HEK293 (cell line): ENCODE data around the gene SIM2.

Experiments used
- CTCF ChIA-PET: fragments of 350-600 bp; formaldehyde crosslinking; extraction: SDS; loops from one replicate; lab custom pipeline; 2021; ENCODE audit warnings: antibody characterized with exemption; lab: Yijun Ruan, JAX
- POLR2A ChIA-PET: fragments of 300-600 bp; formaldehyde crosslinking; extraction: SDS; loops from one replicate; lab custom pipeline; 2020; ENCODE audit warnings: antibody characterized with exemption, inconsistent platforms; lab: Yijun Ruan, JAX
- H3K27ac ChIP-seq: fragments of 200-500 bp; sonication (Bioruptor generic); 2 replicates; pipeline ENCODE4 v1.5.1; 2014; ENCODE audit warnings: low read depth, low read length, control low read depth, inconsistent platforms; ENCODE audit errors: extremely low read depth
- H3K36me3 ChIP-seq, 2 experiments: fragments of 200-500 bp in 1 of 2; sonication (Bioruptor generic) in 1 of 2; 1 replicate in 1 of 2; 2 replicates in 1 of 2; pipeline ENCODE4 v1.5.1; 2014 to 2017; ENCODE audit warnings: inconsistent platforms in 2 of 2, low read length in 2 of 2; ENCODE audit not compliant: control insufficient read depth in 2 of 2, insufficient read depth in 1 of 2
- H3K4me1 ChIP-seq: fragments of 200-500 bp; sonication (Bioruptor generic); 2 replicates; pipeline ENCODE4 v1.5.1; 2014; ENCODE audit warnings: mild to moderate bottlenecking, low read length, inconsistent platforms; ENCODE audit not compliant: control insufficient read depth, insufficient read depth
- H3K4me3 ChIP-seq: 2 replicates; pipeline ENCODE4 v1.5.1; 2011; ENCODE audit warnings: low read depth, mild to moderate bottlenecking, control low read depth, low read length, moderate library complexity
- H3K9me3 ChIP-seq: fragments of 200-500 bp; sonication (Bioruptor generic); 2 replicates; pipeline ENCODE4 v1.5.1; 2014; ENCODE audit warnings: low read depth, low read length, inconsistent platforms; ENCODE audit not compliant: control insufficient read depth, insufficient read depth
- OSR2 ChIP-seq: fragments of 450-650 bp; formaldehyde crosslinking; IDR thresholded peaks from 2 replicates; pipeline ENCODE4 v1.5.1; 2016; ENCODE audit warnings: missing biosample characterization, missing genetic modification characterization
- PRDM1 ChIP-seq: fragments of 450-650 bp; formaldehyde crosslinking; IDR thresholded peaks from 2 replicates; pipeline ENCODE4; 2016; ENCODE audit warnings: missing biosample characterization, missing genetic modification characterization
- ZNF114 ChIP-seq: fragments of 450-650 bp; formaldehyde crosslinking; IDR thresholded peaks from 2 replicates; pipeline ENCODE4 v1.5.0; 2017; ENCODE audit warnings: missing biosample characterization, missing genetic modification characterization
- ZNF266 ChIP-seq: fragments of 450-650 bp; formaldehyde crosslinking; IDR thresholded peaks from 2 replicates; pipeline ENCODE4 v1.5.1; 2016; ENCODE audit warnings: missing biosample characterization, missing genetic modification characterization, low read depth
- ZNF366 ChIP-seq: fragments of 450-650 bp; formaldehyde crosslinking; conservative IDR thresholded peaks from 2 replicates; pipeline ENCODE4 v1.5.1; 2016; ENCODE audit warnings: missing biosample characterization, missing genetic modification characterization
- ZNF37A ChIP-seq: fragments of 450-650 bp; IDR thresholded peaks from 2 replicates; pipeline ENCODE4 v1.5.1; 2018; ENCODE audit warnings: missing biosample characterization, missing genetic modification characterization
- ZNF510 ChIP-seq: fragments of 450-650 bp; formaldehyde crosslinking; IDR thresholded peaks from 2 replicates; pipeline ENCODE4 v1.5.1; 2018; ENCODE audit warnings: mild to moderate bottlenecking, missing genetic modification characterization, missing biosample characterization; ENCODE audit not compliant: insufficient replicate concordance
- ZNF571 ChIP-seq: fragments of 450-650 bp; formaldehyde crosslinking; IDR thresholded peaks from 2 replicates; pipeline ENCODE4 v1.5.0; 2017; ENCODE audit warnings: missing biosample characterization, missing genetic modification characterization
- ZNF610 ChIP-seq: fragments of 450-650 bp; formaldehyde crosslinking; IDR thresholded peaks from 2 replicates; pipeline ENCODE4 v1.5.1; 2016; ENCODE audit warnings: missing biosample characterization, missing genetic modification characterization, borderline replicate concordance
- ZNF654 ChIP-seq: fragments of 450-650 bp; formaldehyde crosslinking; IDR thresholded peaks from 2 replicates; pipeline ENCODE4 v1.5.1; 2016; ENCODE audit warnings: low read depth, missing biosample characterization, missing genetic modification characterization
- ZSCAN16 ChIP-seq: fragments of 450-650 bp; formaldehyde crosslinking; IDR thresholded peaks from 2 replicates; pipeline ENCODE4 v1.5.1; 2016; ENCODE audit warnings: missing biosample characterization, missing genetic modification characterization
- TF ChIP-seq, protein P1 (sequence below): fragments of 450-650 bp; formaldehyde crosslinking; IDR thresholded peaks from 2 replicates; pipeline ENCODE4 v1.5.1; 2016; ENCODE audit warnings: missing biosample characterization, missing genetic modification characterization
- TF ChIP-seq, protein P2 (sequence below): fragments of 450-650 bp; formaldehyde crosslinking; IDR thresholded peaks from 2 replicates; pipeline ENCODE4 v1.5.1; 2016; ENCODE audit warnings: missing biosample characterization, missing genetic modification characterization
- TF ChIP-seq, protein P3 (sequence below): fragments of 450-650 bp; formaldehyde crosslinking; IDR thresholded peaks from 2 replicates; pipeline ENCODE4 v1.5.1; 2016; ENCODE audit warnings: missing biosample characterization, missing genetic modification characterization
- TF ChIP-seq, protein P4 (sequence below): fragments of 450-650 bp; formaldehyde crosslinking; IDR thresholded peaks from 2 replicates; pipeline ENCODE4 v1.5.1; 2016; ENCODE audit warnings: missing biosample characterization, missing genetic modification characterization

SIM2 gene

DNA sequence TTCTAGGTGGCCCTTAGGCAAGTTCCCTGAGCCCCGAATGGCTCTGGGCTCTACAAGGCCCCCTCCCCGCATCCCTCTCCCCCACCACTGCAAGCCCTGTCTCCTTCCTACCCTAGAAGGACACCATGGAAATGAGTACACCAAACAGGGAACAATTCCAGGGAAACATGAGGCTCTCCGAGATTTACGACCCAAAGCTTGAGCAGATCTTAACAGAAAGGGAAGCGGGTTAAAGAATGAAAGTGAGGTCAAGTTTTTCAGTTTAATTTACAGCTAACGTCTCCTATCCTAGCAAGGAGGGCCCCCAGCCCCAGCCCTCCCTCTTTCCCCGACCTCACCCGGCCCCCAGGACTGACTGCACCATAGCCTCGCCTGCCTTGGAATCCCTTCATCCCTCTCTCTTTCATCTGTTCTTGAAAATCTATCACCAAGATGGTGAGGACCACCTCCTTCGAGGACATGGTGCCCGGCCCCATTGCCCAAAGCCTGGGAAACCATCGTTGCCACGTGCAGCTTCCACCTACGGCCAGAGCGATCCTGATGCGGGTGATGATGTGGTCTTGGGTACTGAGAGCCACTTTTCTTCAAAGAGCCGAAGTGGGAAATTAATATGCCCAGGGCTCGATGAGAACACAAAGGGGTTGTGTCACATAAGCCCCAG is 30.5 kb downstream of the SIM2 start:
- Histone ChIP-seq H3K9me3 (no peaks in the 10 kb centered on the region), H3K27ac (no peak overlapping the region), H3K4me3 (no peak overlapping the region), H3K4me1 (no peaks in the 10 kb centered on the region), H3K36me3 (peaks cover 4 to 54% of the 10 kb centered on the region in 2 experiments)
- ChIA-PET CTCF (interaction anchor here (1.6 kb wide), 1 partner anchor 125 kb away, joined by 5 read pairs; no protein-coding TSS in a partner anchor), POLR2A (interaction anchor here (1.2 kb wide), 1 partner anchor 9 kb away, joined by 3 read pairs; no protein-coding TSS in a partner anchor)
- TF ChIP-seq, protein P1, sequence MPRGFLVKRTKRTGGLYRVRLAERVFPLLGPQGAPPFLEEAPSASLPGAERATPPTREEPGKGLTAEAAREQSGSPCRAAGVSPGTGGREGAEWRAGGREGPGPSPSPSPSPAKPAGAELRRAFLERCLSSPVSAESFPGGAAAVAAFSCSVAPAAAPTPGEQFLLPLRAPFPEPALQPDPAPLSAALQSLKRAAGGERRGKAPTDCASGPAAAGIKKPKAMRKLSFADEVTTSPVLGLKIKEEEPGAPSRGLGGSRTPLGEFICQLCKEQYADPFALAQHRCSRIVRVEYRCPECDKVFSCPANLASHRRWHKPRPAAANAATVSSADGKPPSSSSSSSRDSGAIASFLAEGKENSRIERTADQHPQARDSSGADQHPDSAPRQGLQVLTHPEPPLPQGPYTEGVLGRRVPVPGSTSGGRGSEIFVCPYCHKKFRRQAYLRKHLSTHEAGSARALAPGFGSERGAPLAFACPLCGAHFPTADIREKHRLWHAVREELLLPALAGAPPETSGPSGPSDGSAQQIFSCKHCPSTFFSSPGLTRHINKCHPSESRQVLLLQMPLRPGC (tag by site-specific recombination), result no peak
- TF ChIP-seq ZNF266 (tag by site-specific recombination), result no peak
- no peak for TF ChIP-seq ZNF654 (tag by site-specific recombination)
- no peak for TF ChIP-seq PRDM1 (tag by site-specific recombination)
- TF ChIP-seq ZSCAN16 (tag by site-specific recombination), result no peak
- no peak for TF ChIP-seq ZNF571 (tag by site-specific recombination)

DNA sequence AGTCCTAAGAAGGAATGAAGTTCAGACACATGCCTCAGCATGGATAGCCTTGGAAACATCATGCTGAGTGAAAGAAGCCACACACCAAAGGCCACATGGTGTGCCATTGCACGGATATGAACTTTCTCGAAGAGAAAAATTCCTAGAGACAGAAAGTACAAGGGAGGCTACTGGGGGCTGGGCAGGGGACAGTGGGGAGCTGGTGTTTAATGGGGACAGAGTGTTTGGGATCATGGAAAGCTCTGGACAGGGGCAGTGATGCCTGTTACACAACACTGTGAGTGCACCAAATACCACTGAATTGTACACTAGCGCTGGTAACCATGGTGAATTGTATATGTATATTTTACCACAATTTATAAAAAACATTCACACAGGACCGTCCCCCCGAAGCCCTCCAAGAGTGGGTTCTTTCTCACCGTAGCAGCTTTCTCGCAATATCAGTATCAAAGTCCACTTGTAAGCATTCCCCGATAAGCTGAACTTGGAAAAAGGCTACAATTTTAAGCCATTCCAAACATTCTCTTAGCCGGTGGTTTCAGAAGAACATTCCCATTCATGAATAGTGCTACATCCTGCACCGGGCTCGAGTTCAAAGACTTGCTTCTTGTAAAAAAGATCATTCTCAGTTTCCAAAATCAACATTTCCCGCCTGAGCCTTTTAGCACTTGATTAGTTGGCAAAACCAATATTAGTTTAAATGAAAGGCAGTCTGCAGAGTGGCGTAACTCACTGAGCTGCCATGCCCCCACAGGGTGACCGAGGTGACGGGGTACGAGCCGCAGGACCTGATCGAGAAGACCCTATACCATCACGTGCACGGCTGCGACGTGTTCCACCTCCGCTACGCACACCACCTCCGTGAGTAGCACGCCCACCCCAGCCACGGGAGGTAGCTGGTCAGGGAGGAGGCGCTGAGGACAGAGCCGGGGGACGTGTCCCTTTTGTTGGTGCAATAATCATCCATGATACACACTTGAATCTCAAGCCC is 31.7 kb downstream of the SIM2 start:
- POLR2A ChIA-PET, result no interaction called here
- H3K27ac ChIP-seq, result no peak overlapping the region
- H3K36me3 ChIP-seq, result peaks cover 4 to 66% of the 10 kb centered on the region in 2 experiments
- no peaks in the 10 kb centered on the region for H3K9me3 ChIP-seq
- CTCF ChIA-PET, result interaction anchor here (0.6 kb wide), 1 partner anchor 124 kb away, joined by 3 read pairs; no protein-coding TSS in a partner anchor
- no peaks in the 10 kb centered on the region for H3K4me1 ChIP-seq
- TF ChIP-seq OSR2 (tag by site-specific recombination) (no peak), ZNF510 (tag by site-specific recombination) (no peak), ZNF610 (tag by site-specific recombination) (no peak), ZNF114 (tag by site-specific recombination) (no peak), ZNF37A (no peak), ZNF366 (tag by site-specific recombination) (no peak)
- TF ChIP-seq, protein P2, sequence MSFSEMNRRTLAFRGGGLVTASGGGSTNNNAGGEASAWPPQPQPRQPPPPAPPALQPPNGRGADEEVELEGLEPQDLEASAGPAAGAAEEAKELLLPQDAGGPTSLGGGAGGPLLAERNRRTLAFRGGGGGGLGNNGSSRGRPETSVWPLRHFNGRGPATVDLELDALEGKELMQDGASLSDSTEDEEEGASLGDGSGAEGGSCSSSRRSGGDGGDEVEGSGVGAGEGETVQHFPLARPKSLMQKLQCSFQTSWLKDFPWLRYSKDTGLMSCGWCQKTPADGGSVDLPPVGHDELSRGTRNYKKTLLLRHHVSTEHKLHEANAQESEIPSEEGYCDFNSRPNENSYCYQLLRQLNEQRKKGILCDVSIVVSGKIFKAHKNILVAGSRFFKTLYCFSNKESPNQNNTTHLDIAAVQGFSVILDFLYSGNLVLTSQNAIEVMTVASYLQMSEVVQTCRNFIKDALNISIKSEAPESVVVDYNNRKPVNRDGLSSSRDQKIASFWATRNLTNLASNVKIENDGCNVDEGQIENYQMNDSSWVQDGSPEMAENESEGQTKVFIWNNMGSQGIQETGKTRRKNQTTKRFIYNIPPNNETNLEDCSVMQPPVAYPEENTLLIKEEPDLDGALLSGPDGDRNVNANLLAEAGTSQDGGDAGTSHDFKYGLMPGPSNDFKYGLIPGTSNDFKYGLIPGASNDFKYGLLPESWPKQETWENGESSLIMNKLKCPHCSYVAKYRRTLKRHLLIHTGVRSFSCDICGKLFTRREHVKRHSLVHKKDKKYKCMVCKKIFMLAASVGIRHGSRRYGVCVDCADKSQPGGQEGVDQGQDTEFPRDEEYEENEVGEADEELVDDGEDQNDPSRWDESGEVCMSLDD (tag by site-specific recombination), result no peak
- TF ChIP-seq, protein P3, sequence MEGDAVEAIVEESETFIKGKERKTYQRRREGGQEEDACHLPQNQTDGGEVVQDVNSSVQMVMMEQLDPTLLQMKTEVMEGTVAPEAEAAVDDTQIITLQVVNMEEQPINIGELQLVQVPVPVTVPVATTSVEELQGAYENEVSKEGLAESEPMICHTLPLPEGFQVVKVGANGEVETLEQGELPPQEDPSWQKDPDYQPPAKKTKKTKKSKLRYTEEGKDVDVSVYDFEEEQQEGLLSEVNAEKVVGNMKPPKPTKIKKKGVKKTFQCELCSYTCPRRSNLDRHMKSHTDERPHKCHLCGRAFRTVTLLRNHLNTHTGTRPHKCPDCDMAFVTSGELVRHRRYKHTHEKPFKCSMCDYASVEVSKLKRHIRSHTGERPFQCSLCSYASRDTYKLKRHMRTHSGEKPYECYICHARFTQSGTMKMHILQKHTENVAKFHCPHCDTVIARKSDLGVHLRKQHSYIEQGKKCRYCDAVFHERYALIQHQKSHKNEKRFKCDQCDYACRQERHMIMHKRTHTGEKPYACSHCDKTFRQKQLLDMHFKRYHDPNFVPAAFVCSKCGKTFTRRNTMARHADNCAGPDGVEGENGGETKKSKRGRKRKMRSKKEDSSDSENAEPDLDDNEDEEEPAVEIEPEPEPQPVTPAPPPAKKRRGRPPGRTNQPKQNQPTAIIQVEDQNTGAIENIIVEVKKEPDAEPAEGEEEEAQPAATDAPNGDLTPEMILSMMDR (tag by site-specific recombination), result no peak
- TF ChIP-seq, protein P4, sequence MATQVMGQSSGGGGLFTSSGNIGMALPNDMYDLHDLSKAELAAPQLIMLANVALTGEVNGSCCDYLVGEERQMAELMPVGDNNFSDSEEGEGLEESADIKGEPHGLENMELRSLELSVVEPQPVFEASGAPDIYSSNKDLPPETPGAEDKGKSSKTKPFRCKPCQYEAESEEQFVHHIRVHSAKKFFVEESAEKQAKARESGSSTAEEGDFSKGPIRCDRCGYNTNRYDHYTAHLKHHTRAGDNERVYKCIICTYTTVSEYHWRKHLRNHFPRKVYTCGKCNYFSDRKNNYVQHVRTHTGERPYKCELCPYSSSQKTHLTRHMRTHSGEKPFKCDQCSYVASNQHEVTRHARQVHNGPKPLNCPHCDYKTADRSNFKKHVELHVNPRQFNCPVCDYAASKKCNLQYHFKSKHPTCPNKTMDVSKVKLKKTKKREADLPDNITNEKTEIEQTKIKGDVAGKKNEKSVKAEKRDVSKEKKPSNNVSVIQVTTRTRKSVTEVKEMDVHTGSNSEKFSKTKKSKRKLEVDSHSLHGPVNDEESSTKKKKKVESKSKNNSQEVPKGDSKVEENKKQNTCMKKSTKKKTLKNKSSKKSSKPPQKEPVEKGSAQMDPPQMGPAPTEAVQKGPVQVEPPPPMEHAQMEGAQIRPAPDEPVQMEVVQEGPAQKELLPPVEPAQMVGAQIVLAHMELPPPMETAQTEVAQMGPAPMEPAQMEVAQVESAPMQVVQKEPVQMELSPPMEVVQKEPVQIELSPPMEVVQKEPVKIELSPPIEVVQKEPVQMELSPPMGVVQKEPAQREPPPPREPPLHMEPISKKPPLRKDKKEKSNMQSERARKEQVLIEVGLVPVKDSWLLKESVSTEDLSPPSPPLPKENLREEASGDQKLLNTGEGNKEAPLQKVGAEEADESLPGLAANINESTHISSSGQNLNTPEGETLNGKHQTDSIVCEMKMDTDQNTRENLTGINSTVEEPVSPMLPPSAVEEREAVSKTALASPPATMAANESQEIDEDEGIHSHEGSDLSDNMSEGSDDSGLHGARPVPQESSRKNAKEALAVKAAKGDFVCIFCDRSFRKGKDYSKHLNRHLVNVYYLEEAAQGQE, result no peak
- H3K4me3 ChIP-seq, result no peak overlapping the region
